Activated naive CD4-positive, alpha-beta T cell treated with anti-CD3 and anti-CD28 coated beads, Interleukin-2, amount 50 U/mL, for 24 hours (primary cell): ENCODE results near the gene SETMAR.

Experiments used
- H3K27ac Mint-ChIP-seq: one replicate; pipeline ENCODE4 v1.8.0; 2021; ENCODE audit warnings: mild to moderate bottlenecking, mixed read lengths
- H3K27me3 Mint-ChIP-seq: one replicate; pipeline ENCODE4 v1.8.0; 2021; ENCODE audit warnings: mixed read lengths
- H3K36me3 Mint-ChIP-seq: one replicate; pipeline ENCODE4 v1.8.0; 2021; ENCODE audit warnings: mixed read lengths
- H3K4me1 Mint-ChIP-seq: one replicate; pipeline ENCODE4 v1.8.0; 2021; ENCODE audit warnings: mixed read lengths
- H3K4me3 Mint-ChIP-seq: one replicate; pipeline ENCODE4 v1.8.0; 2021; ENCODE audit warnings: mild to moderate bottlenecking, mixed read lengths
- H3K9me3 Mint-ChIP-seq: one replicate; pipeline ENCODE4 v1.8.0; 2021; ENCODE audit warnings: mixed read lengths

The SETMAR gene

GRCh38 chr3:4356546-4357410 is 53.6 kb downstream of the SETMAR start:
- H3K36me3 Mint-ChIP-seq = peaks cover 4% of the 10 kb centered on the region
- H3K27ac Mint-ChIP-seq = no peak overlapping the region
- H3K4me3 Mint-ChIP-seq = no peak overlapping the region
- H3K27me3 Mint-ChIP-seq = no peaks in the 10 kb centered on the region
- peaks cover 11% of the 10 kb centered on the region for H3K4me1 Mint-ChIP-seq
- no peaks in the 10 kb centered on the region for H3K9me3 Mint-ChIP-seq

GRCh38 chr3:4358273-4358672 is 55.1 kb downstream of the SETMAR start:
- no peak overlapping the region for H3K27ac Mint-ChIP-seq
- no peak overlapping the region for H3K4me3 Mint-ChIP-seq
- H3K36me3 Mint-ChIP-seq = peaks cover 8% of the 10 kb centered on the region
- no peaks in the 10 kb centered on the region for H3K9me3 Mint-ChIP-seq
- peaks cover 4% of the 10 kb centered on the region for H3K4me1 Mint-ChIP-seq
- H3K27me3 Mint-ChIP-seq = no peaks in the 10 kb centered on the region

GRCh38 chr3:4359805-4360502 is 56.8 kb downstream of the SETMAR start:
- no peaks in the 10 kb centered on the region for H3K27me3 Mint-ChIP-seq
- H3K27ac Mint-ChIP-seq = peak overlapping the region; percentile 90
- H3K4me1 Mint-ChIP-seq = peaks cover 4% of the 10 kb centered on the region

GRCh38 chr3:4360817-4361216 is 57.6 kb downstream of the SETMAR start:
- Mint-ChIP-seq H3K9me3 (no peaks in the 10 kb centered on the region), H3K4me3 (no peak overlapping the region), H3K27ac (no peak overlapping the region), H3K4me1 (peaks cover 4% of the 10 kb centered on the region), H3K27me3 (no peaks in the 10 kb centered on the region), H3K36me3 (peaks cover 8% of the 10 kb centered on the region)

More at GRCh38 chr3:4359805-4360502, 56.8 kb downstream of the SETMAR start:
- Mint-ChIP-seq H3K36me3 (peaks cover 8% of the 10 kb centered on the region), H3K9me3 (no peaks in the 10 kb centered on the region), H3K4me3 (no peak overlapping the region)

- Mint-ChIP-seq H3K27me3 (no peaks in the 10 kb centered on the region), H3K9me3 (no peaks in the 10 kb centered on the region), H3K27ac (no peak overlapping the region)
Observed at GRCh38 chr3:4362523-4362922, 59.4 kb downstream of the SETMAR start.

More at GRCh38 chr3:4362523-4362922, 59.4 kb downstream of the SETMAR start:
- Mint-ChIP-seq H3K36me3 (peaks cover 8% of the 10 kb centered on the region), H3K4me1 (peaks cover 4% of the 10 kb centered on the region), H3K4me3 (no peak overlapping the region)
